T-helper 17 cell (primary cell): ENCODE data around the gene TCP11L2. TPM values are rescaled to one million over a fixed set of nuclear protein-coding genes. Genes with fewer than 3 reads are reported as not detected.

Experiments
- ATAC-seq: fragments of 150-1000 bp; cut with Tn5 transposase; 2 replicates; pipeline ENCODE4 v1.10.0; 2021; ENCODE audit warnings: mild to moderate bottlenecking, moderate library complexity
- DNase-seq, 3 donors: peaks; one replicate each; pipeline versions ENCODE4 v3.0.0 to v3.0.0-alpha.2; 2020 to 2021
- H3K9me3 ChIP-seq: one replicate; pipeline ENCODE4 v1.7.0; 2013; ENCODE audit warnings: low read length, mild to moderate bottlenecking; ENCODE audit not compliant: control insufficient read depth, poor library complexity, severe bottlenecking
- H3K27ac Mint-ChIP-seq: one replicate; pipeline ENCODE4 v1.8.0; 2022; ENCODE audit warnings: mild to moderate bottlenecking, moderate library complexity, mixed read lengths
- H3K27me3 Mint-ChIP-seq: one replicate; pipeline ENCODE4 v1.8.0; 2022; ENCODE audit warnings: mixed read lengths
- H3K36me3 Mint-ChIP-seq: one replicate; pipeline ENCODE4 v1.8.0; 2022; ENCODE audit warnings: low read depth, mixed read lengths
- H3K4me1 Mint-ChIP-seq: one replicate; pipeline ENCODE4 v1.8.0; 2022; ENCODE audit warnings: mild to moderate bottlenecking, mixed read lengths
- H3K4me3 Mint-ChIP-seq: one replicate; pipeline ENCODE4 v1.8.0; 2022; ENCODE audit warnings: mild to moderate bottlenecking, moderate library complexity, mixed read lengths
- total RNA-seq, 4 donors: library from RNA in 2 of 4; stranded (reverse) in 2 of 4; gene quantifications; one replicate each; pipeline ENCODE4 v1.2.3 and lab custom pipeline; 2022 to 2026

The TCP11L2 gene
- total RNA-seq (100 to 1,000 TPM; 134 to 148 TPM), total RNA-seq (lab: John Stamatoyannopoulos, UW) (98.6 to 110 reads per million in 2 donors)

- ATAC-seq (peak; percentile 60), DNase-seq (peak; percentile 87 to 94 (median 91))
- Mint-ChIP-seq H3K36me3 (peaks cover 4% of the 10 kb centered on the region), H3K27ac (peak within 1 kb of the TSS; percentile 98), H3K4me1 (peaks cover 53% of the 10 kb centered on the region), H3K4me3 (peak within 1 kb of the TSS; percentile 97), H3K27me3 (no peaks in the 10 kb centered on the region)
- H3K9me3 ChIP-seq = no peaks in the 10 kb centered on the region
Measured at GRCh38 chr12:106302401-106303201, at the start of gene TCP11L2. TCP11L2 (plus strand) TSS chr12:106302733; CDS start chr12:106311076, 8,343 bp downstream.

GRCh38 chr12:106254724-106255123 is 47.8 kb upstream of the TCP11L2 start:
- Mint-ChIP-seq H3K4me3 (no peak overlapping the region), H3K36me3 (no peaks in the 10 kb centered on the region), H3K27ac (no peak overlapping the region), H3K27me3 (no peaks in the 10 kb centered on the region), H3K4me1 (peaks cover 2% of the 10 kb centered on the region)
- H3K9me3 ChIP-seq = no peaks in the 10 kb centered on the region
- DNase-seq = no peak
- no peak for ATAC-seq

GRCh38 chr12:106255493-106255892 is 47.0 kb upstream of the TCP11L2 start:
- Mint-ChIP-seq H3K4me1 (no peaks in the 10 kb centered on the region), H3K36me3 (no peaks in the 10 kb centered on the region), H3K4me3 (no peak overlapping the region), H3K27me3 (no peaks in the 10 kb centered on the region), H3K27ac (no peak overlapping the region)
- ATAC-seq = no peak
- no peak for DNase-seq
- H3K9me3 ChIP-seq = no peaks in the 10 kb centered on the region

GRCh38 chr12:106255952-106256351 is 46.6 kb upstream of the TCP11L2 start:
- DNase-seq (no peak), ATAC-seq (no peak)
- no peaks in the 10 kb centered on the region for H3K27me3 Mint-ChIP-seq
- no peak overlapping the region for H3K27ac Mint-ChIP-seq
- no peaks in the 10 kb centered on the region for H3K9me3 ChIP-seq
- no peaks in the 10 kb centered on the region for H3K4me1 Mint-ChIP-seq
- no peak overlapping the region for H3K4me3 Mint-ChIP-seq
- no peaks in the 10 kb centered on the region for H3K36me3 Mint-ChIP-seq

- ATAC-seq (no peak), DNase-seq (no peak)
- Mint-ChIP-seq H3K4me3 (no peak overlapping the region), H3K27me3 (no peaks in the 10 kb centered on the region), H3K4me1 (no peaks in the 10 kb centered on the region), H3K36me3 (no peaks in the 10 kb centered on the region), H3K27ac (no peak overlapping the region)
- H3K9me3 ChIP-seq = no peaks in the 10 kb centered on the region
Measured at GRCh38 chr12:106256524-106256923, 46.0 kb upstream of the TCP11L2 start.

- ATAC-seq (no peak), DNase-seq (no peak)
- H3K27me3 Mint-ChIP-seq = no peaks in the 10 kb centered on the region
- no peak overlapping the region for H3K27ac Mint-ChIP-seq
- no peak overlapping the region for H3K4me3 Mint-ChIP-seq
- H3K4me1 Mint-ChIP-seq = no peaks in the 10 kb centered on the region
- no peaks in the 10 kb centered on the region for H3K36me3 Mint-ChIP-seq
- H3K9me3 ChIP-seq = no peaks in the 10 kb centered on the region
Measured at GRCh38 chr12:106258226-106258625, 44.3 kb upstream of the TCP11L2 start.

- Mint-ChIP-seq H3K4me1 (no peaks in the 10 kb centered on the region), H3K27me3 (no peaks in the 10 kb centered on the region), H3K36me3 (no peaks in the 10 kb centered on the region), H3K27ac (no peak overlapping the region), H3K4me3 (no peak overlapping the region)
- ATAC-seq = no peak
- no peaks in the 10 kb centered on the region for H3K9me3 ChIP-seq
- no peak for DNase-seq
Measured at GRCh38 chr12:106258935-106259334, 43.6 kb upstream of the TCP11L2 start.

GRCh38 chr12:106265116-106265515 is 37.4 kb upstream of the TCP11L2 start:
- Mint-ChIP-seq H3K4me1 (peaks cover 12% of the 10 kb centered on the region), H3K4me3 (no peak overlapping the region), H3K36me3 (no peaks in the 10 kb centered on the region), H3K27me3 (no peaks in the 10 kb centered on the region), H3K27ac (no peak overlapping the region)
- ATAC-seq = no peak
- no peak for DNase-seq
- H3K9me3 ChIP-seq = no peaks in the 10 kb centered on the region

GRCh38 chr12:106267535-106267934 is 35.0 kb upstream of the TCP11L2 start:
- no peaks in the 10 kb centered on the region for H3K9me3 ChIP-seq
- DNase-seq = no peak
- Mint-ChIP-seq H3K4me3 (no peak overlapping the region), H3K36me3 (no peaks in the 10 kb centered on the region), H3K4me1 (peaks cover 12% of the 10 kb centered on the region), H3K27me3 (peaks cover 6% of the 10 kb centered on the region), H3K27ac (peak overlapping the region; percentile 19)
- peak; percentile 94 for ATAC-seq

- Mint-ChIP-seq H3K4me3 (no peak overlapping the region), H3K4me1 (peaks cover 12% of the 10 kb centered on the region), H3K27ac (no peak overlapping the region), H3K27me3 (peaks cover 6% of the 10 kb centered on the region), H3K36me3 (no peaks in the 10 kb centered on the region)
- ATAC-seq (no peak), DNase-seq (no peak)
- H3K9me3 ChIP-seq = no peaks in the 10 kb centered on the region
Measured at GRCh38 chr12:106269150-106269771, 33.3 kb upstream of the TCP11L2 start.

GRCh38 chr12:106271575-106272505 is 30.7 kb upstream of the TCP11L2 start:
- H3K9me3 ChIP-seq = no peaks in the 10 kb centered on the region
- Mint-ChIP-seq H3K4me1 (peaks cover 12% of the 10 kb centered on the region), H3K4me3 (no peak overlapping the region), H3K36me3 (no peaks in the 10 kb centered on the region), H3K27me3 (peaks cover 6% of the 10 kb centered on the region), H3K27ac (no peak overlapping the region)
- DNase-seq (no peak), ATAC-seq (no peak)

- H3K4me3 Mint-ChIP-seq = no peak overlapping the region
- H3K27me3 Mint-ChIP-seq = peaks cover 6% of the 10 kb centered on the region
Measured at GRCh38 chr12:106273491-106273890, 29.0 kb upstream of the TCP11L2 start.

GRCh38 chr12:106274012-106274411 is 28.5 kb upstream of the TCP11L2 start:
- H3K9me3 ChIP-seq = no peaks in the 10 kb centered on the region
- ATAC-seq = no peak
- Mint-ChIP-seq H3K36me3 (no peaks in the 10 kb centered on the region), H3K4me3 (no peak overlapping the region), H3K27me3 (peaks cover 6% of the 10 kb centered on the region), H3K27ac (no peak overlapping the region), H3K4me1 (no peaks in the 10 kb centered on the region)
- no peak for DNase-seq

More at GRCh38 chr12:106273491-106273890, 29.0 kb upstream of the TCP11L2 start:
- H3K9me3 ChIP-seq = no peaks in the 10 kb centered on the region
- H3K36me3 Mint-ChIP-seq = no peaks in the 10 kb centered on the region
- H3K4me1 Mint-ChIP-seq = no peaks in the 10 kb centered on the region
- no peak overlapping the region for H3K27ac Mint-ChIP-seq
- ATAC-seq (no peak), DNase-seq (no peak)
